Endodermal cell (in vitro differentiated cells): Measurements from ENCODE around the gene EFCAB10. TPM values are rescaled to one million over a fixed set of nuclear protein-coding genes. Genes with fewer than 3 reads are reported as not detected.

Experiments used
- DNase-seq: peaks from one replicate; pipeline ENCODE4 v3.0.0-alpha.2; 2017
- H3K27ac ChIP-seq: 2 replicates; pipeline ENCODE4 v1.5.1; 2013; ENCODE audit warnings: mild to moderate bottlenecking, low read depth, low read length, moderate library complexity
- H3K27me3 ChIP-seq: 2 replicates; pipeline ENCODE4 v1.6.1; 2013; ENCODE audit warnings: mild to moderate bottlenecking, low read length, moderate library complexity; ENCODE audit not compliant: insufficient read depth, control insufficient read depth, poor library complexity, severe bottlenecking
- H3K36me3 ChIP-seq: 2 replicates; pipeline ENCODE4 v1.7.0; 2013; ENCODE audit warnings: mild to moderate bottlenecking, low read length, moderate library complexity; ENCODE audit not compliant: control insufficient read depth, insufficient read depth
- H3K4me1 ChIP-seq: one replicate; pipeline ENCODE4 v1.7.0; 2013; ENCODE audit warnings: low read length; ENCODE audit not compliant: control insufficient read depth, insufficient read depth
- H3K4me3 ChIP-seq: 2 replicates; pipeline ENCODE4 v1.5.1; 2013; ENCODE audit warnings: mild to moderate bottlenecking, low read length, moderate library complexity
- H3K9ac ChIP-seq: 2 replicates; pipeline ENCODE4 v1.6.1; 2013; ENCODE audit warnings: mild to moderate bottlenecking, low read length, moderate library complexity; ENCODE audit not compliant: poor library complexity, severe bottlenecking; ENCODE audit errors: extremely low read depth
- H3K9me3 ChIP-seq: 2 replicates; pipeline ENCODE4 v1.6.1; 2013; ENCODE audit warnings: mild to moderate bottlenecking, low read length, moderate library complexity; ENCODE audit not compliant: control insufficient read depth
- H3K27ac Mint-ChIP-seq: 2 replicates; pipeline ENCODE4 v1.8.0; 2020; ENCODE audit warnings: mixed read lengths
- H3K27me3 Mint-ChIP-seq: 2 replicates; pipeline ENCODE4 v1.8.0; 2021; ENCODE audit warnings: mild to moderate bottlenecking, mixed read lengths; ENCODE audit not compliant: insufficient read depth
- H3K36me3 Mint-ChIP-seq: 2 replicates; pipeline ENCODE4 v1.8.0; 2020; ENCODE audit warnings: low read depth, mixed read lengths
- H3K4me1 Mint-ChIP-seq: 2 replicates; pipeline ENCODE4 v1.8.0; 2020; ENCODE audit warnings: mixed read lengths
- H3K4me3 Mint-ChIP-seq: 2 replicates; pipeline ENCODE4 v1.8.0; 2020; ENCODE audit warnings: mild to moderate bottlenecking, moderate library complexity, mixed read lengths
- H3K9me3 Mint-ChIP-seq: 2 replicates; pipeline ENCODE4 v1.8.0; 2020; ENCODE audit warnings: mild to moderate bottlenecking, mixed read lengths
- WGBS, 2 experiments: methylation state at CpG; one replicate each; pipeline versions ENCODE4 v1.1.5 to v1.1.7; 2013; ENCODE audit warnings: missing lambda C conversion rate in 2 of 2, mixed read lengths in 1 of 2; ENCODE audit not compliant: insufficient coverage in 1 of 2, insufficient read length in 1 of 2; 5-methylcytosine and 5-hydroxymethylcytosine counted together
- total RNA-seq, 2 donors: library from RNA; stranded (reverse); fragmentation: NEBNext Ultra II Directional in 1 of 2; extraction: Animal tissue kit (Norgen Biotek cat#: 25700) in 1 of 2; gene quantifications; 2 replicates in 1 of 2; 3 replicates in 1 of 2; pipeline ENCODE4 v1.2.1, GENCODE V29; 2021
- TF ChIP-seq, protein P1 (sequence below): fragments of 200-600 bp; sonication (generic); conservative IDR thresholded peaks from 2 replicates; pipeline ENCODE4 v1.5.0; 2021; ENCODE audit warnings: antibody characterized with exemption, mild to moderate bottlenecking

The EFCAB10 gene
- total RNA-seq, 2 donors from 2014 or later: 0.68 to 0.89 TPM

DNA sequence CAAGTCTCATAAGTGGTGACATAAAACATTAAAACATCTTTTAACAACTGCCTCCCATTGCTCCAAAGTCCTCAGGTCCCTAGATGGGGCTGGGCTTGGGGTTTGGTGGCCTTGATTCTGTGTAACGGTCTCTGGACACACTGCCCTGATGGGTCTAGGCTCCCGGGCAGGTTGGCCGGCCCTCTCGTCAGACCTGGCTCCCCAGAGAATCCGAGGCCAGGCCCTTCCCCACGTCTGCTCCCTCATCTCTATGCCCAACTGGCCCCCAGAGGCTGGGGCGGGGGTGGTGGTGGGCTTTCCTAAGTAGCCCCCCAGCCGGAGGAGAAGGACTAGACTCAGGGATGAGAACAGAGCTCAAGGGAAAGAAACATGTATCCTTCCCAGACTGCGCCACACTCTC, 31.5 kb upstream of the EFCAB10 start:
- Mint-ChIP-seq H3K9me3 (no peaks in the 10 kb centered on the region), H3K27ac (no peak overlapping the region), H3K36me3 (peaks cover 59% of the 10 kb centered on the region), H3K27me3 (no peaks in the 10 kb centered on the region), H3K4me3 (no peak overlapping the region), H3K4me1 (no peaks in the 10 kb centered on the region)
- Histone ChIP-seq H3K36me3 (peaks cover 9% of the 10 kb centered on the region), H3K4me1 (no peaks in the 10 kb centered on the region), H3K9ac (no peak overlapping the region), H3K27ac (no peak overlapping the region), H3K4me3 (no peak overlapping the region), H3K9me3 (no peaks in the 10 kb centered on the region), H3K27me3 (no peaks in the 10 kb centered on the region)
- WGBS, 2 experiments: 95 to 100% methylated on average over 2 to 9 of the region's 9 CpGs
- TF ChIP-seq, protein P1, sequence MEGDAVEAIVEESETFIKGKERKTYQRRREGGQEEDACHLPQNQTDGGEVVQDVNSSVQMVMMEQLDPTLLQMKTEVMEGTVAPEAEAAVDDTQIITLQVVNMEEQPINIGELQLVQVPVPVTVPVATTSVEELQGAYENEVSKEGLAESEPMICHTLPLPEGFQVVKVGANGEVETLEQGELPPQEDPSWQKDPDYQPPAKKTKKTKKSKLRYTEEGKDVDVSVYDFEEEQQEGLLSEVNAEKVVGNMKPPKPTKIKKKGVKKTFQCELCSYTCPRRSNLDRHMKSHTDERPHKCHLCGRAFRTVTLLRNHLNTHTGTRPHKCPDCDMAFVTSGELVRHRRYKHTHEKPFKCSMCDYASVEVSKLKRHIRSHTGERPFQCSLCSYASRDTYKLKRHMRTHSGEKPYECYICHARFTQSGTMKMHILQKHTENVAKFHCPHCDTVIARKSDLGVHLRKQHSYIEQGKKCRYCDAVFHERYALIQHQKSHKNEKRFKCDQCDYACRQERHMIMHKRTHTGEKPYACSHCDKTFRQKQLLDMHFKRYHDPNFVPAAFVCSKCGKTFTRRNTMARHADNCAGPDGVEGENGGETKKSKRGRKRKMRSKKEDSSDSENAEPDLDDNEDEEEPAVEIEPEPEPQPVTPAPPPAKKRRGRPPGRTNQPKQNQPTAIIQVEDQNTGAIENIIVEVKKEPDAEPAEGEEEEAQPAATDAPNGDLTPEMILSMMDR: no peak
- DNase-seq: no peak

GRCh38 chr7:105611856-105612775, 30.8 kb upstream of the EFCAB10 start:
- Histone ChIP-seq H3K9me3 (no peaks in the 10 kb centered on the region), H3K4me1 (no peaks in the 10 kb centered on the region), H3K9ac (no peak overlapping the region), H3K27ac (no peak overlapping the region), H3K36me3 (peaks cover 9% of the 10 kb centered on the region), H3K27me3 (no peaks in the 10 kb centered on the region), H3K4me3 (no peak overlapping the region)
- Mint-ChIP-seq H3K27ac (no peak overlapping the region), H3K4me1 (no peaks in the 10 kb centered on the region), H3K9me3 (no peaks in the 10 kb centered on the region), H3K27me3 (no peaks in the 10 kb centered on the region), H3K4me3 (no peak overlapping the region), H3K36me3 (peaks cover 59% of the 10 kb centered on the region)
- TF ChIP-seq, protein P1: no peak
- DNase-seq: no peak
- 88 to 91% methylated on average over 12 to 16 of the region's 16 CpGs for WGBS, 2 experiments

DNA sequence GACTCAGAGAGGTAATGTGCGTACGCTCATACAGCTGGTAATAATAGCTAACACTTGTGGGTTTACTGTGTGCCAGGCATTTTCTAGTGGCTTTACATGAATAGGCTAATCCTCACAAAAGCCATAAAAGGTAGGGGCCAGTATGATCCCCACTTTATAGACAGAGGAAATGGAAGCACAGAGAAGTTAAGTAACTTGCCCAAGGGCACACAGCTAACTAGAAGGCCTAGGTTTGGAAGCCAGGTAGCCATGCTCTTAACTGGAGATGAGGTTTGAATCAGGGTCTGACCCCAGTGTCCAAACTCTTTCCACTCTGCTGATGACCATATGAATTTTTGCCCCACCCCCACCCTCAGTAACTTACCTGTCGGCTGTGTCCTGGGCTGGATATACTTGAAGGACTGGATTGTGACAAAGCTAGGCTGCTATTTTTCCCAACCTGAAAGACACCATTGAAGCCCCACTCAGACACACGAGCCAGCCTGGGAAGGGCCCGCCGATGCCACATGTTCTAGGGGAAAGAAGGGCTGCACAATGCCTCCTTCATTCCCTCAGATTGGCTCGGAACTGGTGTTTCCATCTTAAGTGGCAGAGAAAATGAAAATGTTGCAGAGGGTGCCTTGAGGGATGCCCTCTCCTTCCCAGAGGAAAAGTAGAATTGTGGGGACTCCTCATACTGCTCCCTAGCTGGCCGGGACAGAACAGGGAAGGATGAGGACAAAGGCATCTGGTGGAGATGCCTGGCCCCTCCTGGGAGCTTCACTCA, 29.1 kb upstream of the EFCAB10 start:
- H3K4me1 Mint-ChIP-seq: no peaks in the 10 kb centered on the region
- no peak overlapping the region for H3K4me3 Mint-ChIP-seq
- TF ChIP-seq, protein P1: no peak
- no peaks in the 10 kb centered on the region for H3K9me3 Mint-ChIP-seq
- H3K4me3 ChIP-seq: no peak overlapping the region
- H3K27me3 ChIP-seq: no peaks in the 10 kb centered on the region
- DNase-seq: no peak
- H3K9me3 ChIP-seq: no peaks in the 10 kb centered on the region
- 95 to 98% methylated on average over 6 to 8 of the region's 8 CpGs for WGBS, 2 experiments
- peaks cover 44% of the 10 kb centered on the region for H3K36me3 Mint-ChIP-seq
- H3K4me1 ChIP-seq: no peaks in the 10 kb centered on the region
- H3K27me3 Mint-ChIP-seq: no peaks in the 10 kb centered on the region
- no peak overlapping the region for H3K27ac ChIP-seq
- peak overlapping the region; percentile 35 for H3K27ac Mint-ChIP-seq
- peaks cover 9% of the 10 kb centered on the region for H3K36me3 ChIP-seq
- H3K9ac ChIP-seq: no peak overlapping the region
